H1 (cell line): ENCODE data around the gene TRIM10. TPM values are rescaled to one million over a fixed set of nuclear protein-coding genes. Genes with fewer than 3 reads are reported as not detected.

Experiments used
- CTCF ChIA-PET: fragments of 300-600 bp; sonication (Branson Sonifier 250); formaldehyde crosslinking; loops from one replicate; lab custom pipeline; 2021; ENCODE audit not compliant: partially characterized antibody; lab: Charles Lee
- POLR2A ChIA-PET: fragments of 300-600 bp; sonication (Branson Sonifier 250); formaldehyde crosslinking; loops from one replicate; lab custom pipeline; 2021; ENCODE audit warnings: inconsistent platforms; ENCODE audit not compliant: partially characterized antibody; lab: Charles Lee
- DNase-seq, 2 experiments: peaks; one replicate each; pipeline versions ENCODE4 v3.0.0 to v3.0.0-alpha.2; 2010 to 2022; ENCODE audit warnings: low spot score in 2 of 2, low read depth in 1 of 2, mixed read lengths in 1 of 2
- FAIRE-seq: peaks from 2 replicates; lab custom pipeline; 2011; peaks lifted over from hg19 to GRCh38; lab: Jason Lieb, UNC
- H2AFZ ChIP-seq: 2 replicates; pipeline ENCODE4 v1.8.1; 2012; ENCODE audit warnings: low read length, inconsistent platforms
- H2AK5ac ChIP-seq: 2 replicates; pipeline ENCODE4 v1.6.1; 2013; ENCODE audit warnings: low read depth, low read length
- H2BK120ac ChIP-seq: replicated peaks from 2 replicates; pipeline ENCODE3; 2013; ENCODE audit warnings: low read depth, low read length, inconsistent platforms
- H2BK12ac ChIP-seq: 2 replicates; pipeline ENCODE4 v1.6.1; 2013; ENCODE audit warnings: low read depth, low read length
- H2BK15ac ChIP-seq: 2 replicates; pipeline ENCODE4 v1.6.1; 2013; ENCODE audit warnings: low read length
- H2BK20ac ChIP-seq: 2 replicates; pipeline ENCODE4 v1.6.1; 2013; ENCODE audit warnings: low read length
- H2BK5ac ChIP-seq: 2 replicates; pipeline ENCODE4 v1.6.1; 2013; ENCODE audit warnings: low read depth, low read length
- H3K14ac ChIP-seq: 2 replicates; pipeline ENCODE4 v1.6.1; 2013; ENCODE audit warnings: inconsistent platforms; ENCODE audit not compliant: insufficient read length
- H3K18ac ChIP-seq: 2 replicates; pipeline ENCODE4 v1.6.1; 2013; ENCODE audit warnings: low read length; ENCODE audit errors: extremely low read depth
- H3K23ac ChIP-seq: 2 replicates; pipeline ENCODE4 v1.6.1; 2013; ENCODE audit warnings: inconsistent platforms; ENCODE audit not compliant: insufficient read length
- H3K23me2 ChIP-seq: 2 replicates; pipeline ENCODE4 v1.6.1; 2013; ENCODE audit warnings: low read depth, low read length
- H3K27ac ChIP-seq: 2 replicates; pipeline ENCODE4 v1.6.1; 2011; ENCODE audit warnings: low read depth, low read length, inconsistent platforms
- H3K27me3 ChIP-seq, 4 experiments: replicated peaks in 1 of 4; 1 replicate in 1 of 4; 2 replicates in 3 of 4; pipeline versions ENCODE4 v1.6.1 to v1.8.1; 2011 to 2013; ENCODE audit warnings: low read length in 3 of 4, mild to moderate bottlenecking in 3 of 4, inconsistent platforms in 2 of 4, mixed read lengths in 2 of 4, moderate library complexity in 1 of 4; ENCODE audit not compliant: control insufficient read depth in 3 of 4, insufficient read depth in 3 of 4; ENCODE audit errors: extremely low read depth in 1 of 4
- H3K36me3 ChIP-seq, 4 experiments: 2 replicates each; pipeline versions ENCODE4 v1.6.1 to v1.8.1; 2011 to 2013; ENCODE audit warnings: mild to moderate bottlenecking in 4 of 4, low read length in 3 of 4, moderate library complexity in 2 of 4, control low read depth in 1 of 4, inconsistent platforms in 1 of 4; ENCODE audit not compliant: insufficient read depth in 4 of 4, control insufficient read depth in 2 of 4
- H3K4ac ChIP-seq: replicated peaks from 2 replicates; pipeline ENCODE3; 2013; ENCODE audit warnings: low read length, low read depth, mixed read lengths, inconsistent platforms; ENCODE audit not compliant: insufficient read length
- H3K4me1 ChIP-seq, 4 experiments: replicated peaks in 1 of 4; 1 replicate in 1 of 4; 2 replicates in 3 of 4; pipeline versions ENCODE4 v1.6.1 to v1.8.1; 2011 to 2013; ENCODE audit warnings: low read length in 3 of 4, inconsistent platforms in 2 of 4, mixed read lengths in 1 of 4; ENCODE audit not compliant: insufficient read depth in 4 of 4, control insufficient read depth in 3 of 4
- H3K4me2 ChIP-seq, 2 experiments: 2 replicates each; pipeline versions ENCODE4 v1.6.1 to v1.8.1; 2011 to 2013; ENCODE audit warnings: low read depth in 2 of 2, low read length in 2 of 2, control low read depth in 1 of 2, inconsistent platforms in 1 of 2, mild to moderate bottlenecking in 1 of 2; ENCODE audit not compliant: insufficient read depth in 1 of 2
- H3K4me3 ChIP-seq, 4 experiments: fragments of 200-600, 300-600 bp in 1 of 4; sonication (generic), shearing (Covaris generic), sonication (Bioruptor Twin) in 1 of 4; 2 replicates each; pipeline versions ENCODE4 v1.5.1 to v1.8.1; 2011 to 2016; ENCODE audit warnings: low read length in 4 of 4, low read depth in 3 of 4, control low read depth in 2 of 4, inconsistent platforms in 2 of 4, mild to moderate bottlenecking in 2 of 4, mixed read lengths in 1 of 4, moderate library complexity in 1 of 4; ENCODE audit not compliant: insufficient read depth in 2 of 4; ENCODE audit errors: extremely low read depth in 1 of 4
- H3K56ac ChIP-seq: replicated peaks from 2 replicates; pipeline ENCODE3; 2013; ENCODE audit warnings: low read depth, mild to moderate bottlenecking, mixed read lengths, low read length, inconsistent platforms; ENCODE audit not compliant: insufficient read length
- H3K79me1 ChIP-seq: 2 replicates; pipeline ENCODE4 v1.6.1; 2013; ENCODE audit warnings: low read depth, low read length, control low read depth
- H3K79me2 ChIP-seq, 2 experiments: 2 replicates each; pipeline versions ENCODE4 v1.6.1 to v1.8.1; 2012 to 2013; ENCODE audit warnings: low read length in 2 of 2, mild to moderate bottlenecking in 2 of 2, inconsistent platforms in 1 of 2; ENCODE audit not compliant: insufficient read depth in 2 of 2, control insufficient read depth in 1 of 2
- H3K9ac ChIP-seq, 4 experiments: replicated peaks in 1 of 4; 1 replicate in 1 of 4; 2 replicates in 3 of 4; pipeline versions ENCODE4 v1.6.1 to v1.8.1; 2011 to 2013; ENCODE audit warnings: low read depth in 3 of 4, low read length in 3 of 4, control low read depth in 2 of 4, mild to moderate bottlenecking in 2 of 4, moderate library complexity in 2 of 4, inconsistent platforms in 1 of 4; ENCODE audit errors: extremely low read depth in 1 of 4
- H3K9me3 ChIP-seq, 2 experiments: 2 replicates each; pipeline versions ENCODE4 v1.6.1 to v1.8.1; 2012 to 2013; ENCODE audit warnings: mild to moderate bottlenecking in 2 of 2, moderate library complexity in 2 of 2, control low read depth in 1 of 2, inconsistent platforms in 1 of 2, low read depth in 1 of 2, low read length in 1 of 2, mixed read lengths in 1 of 2; ENCODE audit not compliant: insufficient read depth in 2 of 2
- H4K20me1 ChIP-seq, 2 experiments: replicated peaks in 1 of 2; 2 replicates each; pipeline versions ENCODE3 to v1.8.1; 2011 to 2013; ENCODE audit warnings: inconsistent platforms in 2 of 2, low read length in 2 of 2, mild to moderate bottlenecking in 1 of 2; ENCODE audit not compliant: insufficient read depth in 2 of 2, control insufficient read depth in 1 of 2
- H4K5ac ChIP-seq: 2 replicates; pipeline ENCODE4 v1.6.1; 2013; ENCODE audit warnings: low read length, low read depth, mixed read lengths, inconsistent platforms; ENCODE audit not compliant: insufficient read length
- H4K8ac ChIP-seq: 2 replicates; pipeline ENCODE4 v1.8.0; 2013; ENCODE audit warnings: mild to moderate bottlenecking, moderate library complexity, low read length, inconsistent platforms; ENCODE audit not compliant: insufficient read depth; ENCODE audit errors: extremely low read depth
- H4K91ac ChIP-seq: replicated peaks from 2 replicates; pipeline ENCODE3; 2013; ENCODE audit warnings: low read length, mixed read lengths, inconsistent platforms; ENCODE audit not compliant: insufficient read length
- CBX5 ChIP-seq: fragments of 300-800, 300-1000 bp; sonication (generic); IDR thresholded peaks from 2 replicates; pipeline ENCODE4 v1.7.1; 2016; ENCODE audit warnings: antibody characterized with exemption, low read length, low read depth
- CHD1 ChIP-seq: IDR thresholded peaks from 2 replicates; pipeline ENCODE4 v1.6.1; 2012; ENCODE audit warnings: low read depth, low read length, improper control_type of control experiment
- E2F6 ChIP-seq: IDR thresholded peaks from 2 replicates; pipeline ENCODE4 v1.6.1; 2012; ENCODE audit warnings: inconsistent platforms
- EZH2 ChIP-seq: fragments of 200-600 bp; sonication (generic); IDR thresholded peaks from 2 replicates; pipeline ENCODE4 v1.7.1; 2012; ENCODE audit warnings: low read depth, mild to moderate bottlenecking, moderate library complexity, low read length, inconsistent platforms; ENCODE audit not compliant: severe bottlenecking
- JUN ChIP-seq: IDR thresholded peaks from 2 replicates; pipeline ENCODE4 v1.6.1; 2011; ENCODE audit warnings: low read depth, mild to moderate bottlenecking, improper control_type of control experiment, low read length
- RFX5 ChIP-seq: IDR thresholded peaks from 2 replicates; pipeline ENCODE4 v1.6.1; 2011; ENCODE audit warnings: low read depth, low read length, improper control_type of control experiment, borderline replicate concordance
- SP1 ChIP-seq: IDR thresholded peaks from 2 replicates; pipeline ENCODE4 v1.6.1; 2011; ENCODE audit warnings: low read depth, low read length
- WGBS, 2 experiments: shearing (Covaris generic) in 1 of 2; methylation state at CpG; one replicate each; pipeline versions ENCODE4 v1.1.6 to v1.1.7; 2013 to 2015; ENCODE audit warnings: low lambda C conversion rate in 2 of 2, mixed read lengths in 2 of 2, inconsistent platforms in 1 of 2, low coverage in 1 of 2, missing lambda C conversion rate in 1 of 2; ENCODE audit not compliant: insufficient replicate concordance in 2 of 2, insufficient coverage in 1 of 2, insufficient read length in 1 of 2; ENCODE audit errors: extremely low coverage in 1 of 2, missing lambda C conversion rate in 1 of 2; 5-methylcytosine and 5-hydroxymethylcytosine counted together
- polyA plus RNA-seq, 7 experiments: library from polyadenylated mRNA; depleted of rRNA in 3 of 7; stranded (reverse) in 5 of 7; unstranded in 2 of 7; fragments of >200 nt in 5 of 7; fragments of 200-250 nt in 2 of 7; gene quantifications; 1 replicate in 5 of 7; 2 replicates in 1 of 7; 4 replicates in 1 of 7; pipeline versions ENCODE4 v1.2.1 to v1.2.3, GENCODE V29; 2011 to 2013; ENCODE audit warnings: missing spikeins in 2 of 7, mixed read lengths in 2 of 7
- total RNA-seq: library from RNA; stranded (reverse); fragmentation: NEBNext Ultra II Directional; extraction: Animal tissue kit (Norgen Biotek cat#: 25700); gene quantifications from 2 replicates; pipeline ENCODE4 v1.2.1, GENCODE V29; 2021

Gene TRIM10
- total and polyA plus RNA-seq, 2 of the 8 experiments (the other 6 are each of a cell fraction or from before 2014, with no cell fraction given), result 0.06 TPM; not detected in 1

DNA sequence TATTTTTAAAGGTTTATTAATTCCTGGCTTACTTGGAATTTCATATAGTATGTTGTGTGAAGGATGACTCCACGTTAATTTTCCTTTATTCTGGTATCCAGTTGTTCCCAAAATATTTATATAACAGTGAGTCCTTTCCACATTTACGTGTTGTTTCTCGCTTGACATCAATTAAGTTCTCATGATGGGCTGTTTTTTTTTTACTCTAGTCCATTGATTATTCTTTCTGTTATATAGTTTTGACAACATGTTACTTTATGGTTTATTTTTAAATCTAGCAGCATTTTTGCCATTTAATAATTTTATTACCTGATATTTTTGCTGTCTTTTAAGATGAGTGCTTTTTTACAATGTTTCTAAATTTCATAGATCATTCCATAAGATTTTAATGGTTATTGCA is 18.3 kb downstream of the TRIM10 start:
- H4K20me1 ChIP-seq, result no peaks in the 10 kb centered on the region
- 83% methylated on average over 3 of the region's 3 CpGs; no CpG with 5 or more reads in 1 of the 2 experiments for WGBS, 2 experiments
- no peak overlapping the region for H2BK5ac ChIP-seq
- H3K79me1 ChIP-seq, result no peaks in the 10 kb centered on the region
- H3K4ac ChIP-seq, result no peak overlapping the region
- no peak overlapping the region for H3K27ac ChIP-seq
- H2BK20ac ChIP-seq, result no peak overlapping the region
- peaks cover 0 to 4% (median 0%) of the 10 kb centered on the region in 4 experiments; a peak in 2 of 7 replicates for H3K4me1 ChIP-seq
- H3K4me2 ChIP-seq, result no peak overlapping the region
- CTCF ChIA-PET, result interaction anchor here (0.6 to 1.0 kb wide), 3 partner anchors 11 to 562 kb away, joined by 3 to 4 read pairs (median 3); no protein-coding TSS in a partner anchor
- no peak overlapping the region for H3K56ac ChIP-seq
- H3K23me2 ChIP-seq, result no peaks in the 10 kb centered on the region
- no peak overlapping the region for H2AK5ac ChIP-seq
- no peaks in the 10 kb centered on the region for H3K9me3 ChIP-seq
- H3K9ac ChIP-seq, result no peak overlapping the region
- H3K14ac ChIP-seq, result no peak overlapping the region
- H2AFZ ChIP-seq, result no peak overlapping the region
- TF ChIP-seq CBX5 (no peak), EZH2 (no peak), SP1 (no peak), E2F6 (no peak), JUN (no peak), CHD1 (no peak), RFX5 (no peak)
- TF ChIP-seq, all 59 proteins: peak for 0
- DNase-seq, result no peak
- Histone ChIP-seq H3K27me3 (0 out of 7 replicates have a peak, but pooled peaks cover 0 to 3% (median 0%) of the 10 kb centered on the region in 4 experiments), H4K91ac (no peak overlapping the region), H3K18ac (no peak overlapping the region), H3K36me3 (no peaks in the 10 kb centered on the region), H4K5ac (no peak overlapping the region), H2BK12ac (no peak overlapping the region), H3K23ac (no peak overlapping the region), H2BK15ac (no peak overlapping the region), H3K4me3 (no peak overlapping the region), H3K79me2 (no peaks in the 10 kb centered on the region), H2BK120ac (no peak overlapping the region), H4K8ac (no peak overlapping the region)
- no peak for FAIRE-seq
- POLR2A ChIA-PET, result no interaction called here
